ENCODE measurements around the gene NHERF2.

DNA sequence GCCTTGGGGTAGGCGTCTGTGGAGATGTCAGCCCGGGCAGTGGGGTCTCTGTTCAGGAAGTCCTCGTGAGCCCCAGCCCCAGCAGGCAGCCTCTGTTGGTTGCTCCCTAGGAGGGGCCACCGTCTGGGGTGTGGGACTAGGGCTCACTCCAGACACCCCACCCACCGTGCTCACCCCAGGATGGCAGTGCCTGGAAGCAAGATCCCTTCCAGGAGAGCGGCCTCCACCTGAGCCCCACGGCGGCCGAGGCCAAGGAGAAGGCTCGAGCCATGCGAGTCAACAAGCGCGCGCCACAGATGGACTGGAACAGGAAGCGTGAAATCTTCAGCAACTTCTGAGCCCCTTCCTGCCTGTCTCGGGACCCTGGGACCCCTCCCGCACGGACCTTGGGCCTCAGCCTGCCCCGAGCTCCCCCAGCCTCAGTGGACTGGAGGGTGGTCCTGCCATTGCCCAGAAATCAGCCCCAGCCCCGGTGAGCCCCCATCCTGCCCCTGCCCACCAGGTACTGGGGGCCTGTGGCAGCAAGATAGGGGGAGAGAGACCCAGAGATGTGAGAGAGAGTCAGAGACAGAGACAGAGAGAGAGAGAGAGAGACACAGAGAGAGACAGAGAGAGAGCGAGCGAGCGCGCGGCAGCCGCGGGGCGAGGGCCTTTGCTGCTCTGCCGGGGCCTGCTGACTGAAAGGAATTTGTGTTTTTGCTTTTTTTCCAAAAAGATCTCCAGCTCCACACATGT, 11.1 kb downstream of the NHERF2 start:
- no peak for TF ChIP-seq SIN3A (IDR thresholded peaks at IDR 0.05; ENCODE audit: borderline replicate concordance, insufficient read depth, low read depth, low read length)
- TF ChIP-seq, protein P1, sequence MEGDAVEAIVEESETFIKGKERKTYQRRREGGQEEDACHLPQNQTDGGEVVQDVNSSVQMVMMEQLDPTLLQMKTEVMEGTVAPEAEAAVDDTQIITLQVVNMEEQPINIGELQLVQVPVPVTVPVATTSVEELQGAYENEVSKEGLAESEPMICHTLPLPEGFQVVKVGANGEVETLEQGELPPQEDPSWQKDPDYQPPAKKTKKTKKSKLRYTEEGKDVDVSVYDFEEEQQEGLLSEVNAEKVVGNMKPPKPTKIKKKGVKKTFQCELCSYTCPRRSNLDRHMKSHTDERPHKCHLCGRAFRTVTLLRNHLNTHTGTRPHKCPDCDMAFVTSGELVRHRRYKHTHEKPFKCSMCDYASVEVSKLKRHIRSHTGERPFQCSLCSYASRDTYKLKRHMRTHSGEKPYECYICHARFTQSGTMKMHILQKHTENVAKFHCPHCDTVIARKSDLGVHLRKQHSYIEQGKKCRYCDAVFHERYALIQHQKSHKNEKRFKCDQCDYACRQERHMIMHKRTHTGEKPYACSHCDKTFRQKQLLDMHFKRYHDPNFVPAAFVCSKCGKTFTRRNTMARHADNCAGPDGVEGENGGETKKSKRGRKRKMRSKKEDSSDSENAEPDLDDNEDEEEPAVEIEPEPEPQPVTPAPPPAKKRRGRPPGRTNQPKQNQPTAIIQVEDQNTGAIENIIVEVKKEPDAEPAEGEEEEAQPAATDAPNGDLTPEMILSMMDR (IDR thresholded peaks at IDR 0.05): no peak
- no peak for TF ChIP-seq POLR2AphosphoS5 (IDR thresholded peaks at IDR 0.05; ENCODE audit: low read depth, low read length)

Measured in Panc1 (cell line).